Muscle of leg (tissue), 11 donors: ENCODE results near the gene CS. TPM values are rescaled to one million over a fixed set of nuclear protein-coding genes. Genes with fewer than 3 reads are reported as not detected.

Source experiments
- DNase-seq: peaks from one replicate; pipeline ENCODE4 v3.0.0; 2013
- H3K27ac ChIP-seq: one replicate; pipeline ENCODE4 v1.5.1; 2013; ENCODE audit warnings: mild to moderate bottlenecking, low read length, control low read depth
- H3K27me3 ChIP-seq: one replicate; pipeline ENCODE4 v1.6.1; 2013; ENCODE audit warnings: low read length; ENCODE audit not compliant: control insufficient read depth, insufficient read depth
- H3K36me3 ChIP-seq: one replicate; pipeline ENCODE4 v1.6.1; 2013; ENCODE audit warnings: low read length; ENCODE audit not compliant: control insufficient read depth, insufficient read depth
- H3K4me1 ChIP-seq: one replicate; pipeline ENCODE4 v1.6.1; 2013; ENCODE audit warnings: low read length; ENCODE audit not compliant: control insufficient read depth, insufficient read depth
- H3K4me3 ChIP-seq: one replicate; pipeline ENCODE4 v1.5.1; 2013; ENCODE audit warnings: low read length, control low read depth
- H3K9me3 ChIP-seq: replicated peaks from 2 replicates; pipeline ENCODE4 v1.6.1; 2013; ENCODE audit warnings: low read depth, low read length; ENCODE audit not compliant: control insufficient read depth
- WGBS: methylation state at CpG from one replicate; pipeline ENCODE4 v1.1.5; 2013; ENCODE audit warnings: missing lambda C conversion rate; ENCODE audit not compliant: insufficient coverage; 5-methylcytosine and 5-hydroxymethylcytosine counted together
- polyA plus RNA-seq, 8 donors: library from polyadenylated mRNA; unstranded; fragments of 120-200 nt; gene quantifications; one replicate each; pipeline versions ENCODE4 v1.2.1 to v1.2.3, GENCODE V29; 2013; ENCODE audit warnings: inconsistent platforms in 1 of 8, low replicate concordance in 1 of 8; ENCODE audit not compliant: insufficient read length in 8 of 8, insufficient read depth in 1 of 8
- total RNA-seq: library from RNA; stranded (reverse); fragments of 120-200 nt; gene quantifications from one replicate; pipeline ENCODE4 v1.2.4, GENCODE V29; 2013

Gene CS
- total and polyA plus RNA-seq, 9 donors, result 93.5 to 252 (median 210) TPM

- Histone ChIP-seq H3K9me3 (no peaks in the 10 kb centered on the region), H3K36me3 (peaks cover 50% of the 10 kb centered on the region), H3K4me3 (peak overlapping the region; percentile 80), H3K27me3 (no peaks in the 10 kb centered on the region), H3K4me1 (peaks cover 31% of the 10 kb centered on the region), H3K27ac (no peak overlapping the region)
- no peak for DNase-seq
- WGBS, result no CpG with 5 or more reads among the region's 8 CpGs
Measured at GRCh38 chr12:56257071-56257470, 43.1 kb downstream of the CS start.

- Histone ChIP-seq H3K4me1 (peaks cover 29% of the 10 kb centered on the region), H3K27ac (no peak overlapping the region), H3K9me3 (no peaks in the 10 kb centered on the region), H3K4me3 (no peak overlapping the region), H3K36me3 (peaks cover 56% of the 10 kb centered on the region), H3K27me3 (no peaks in the 10 kb centered on the region)
- DNase-seq, result no peak
- no CpG with 5 or more reads among the region's 4 CpGs for WGBS
Measured at GRCh38 chr12:56256326-56256960, 43.7 kb downstream of the CS start.

GRCh38 chr12:56255671-56256070, 44.5 kb downstream of the CS start:
- no peak overlapping the region for H3K4me3 ChIP-seq
- no peaks in the 10 kb centered on the region for H3K9me3 ChIP-seq
- WGBS, result 93% methylated on average over 6 of the region's 7 CpGs
- DNase-seq, result no peak
- H3K27ac ChIP-seq, result no peak overlapping the region
- H3K27me3 ChIP-seq, result no peaks in the 10 kb centered on the region
- H3K36me3 ChIP-seq, result peaks cover 63% of the 10 kb centered on the region
- peaks cover 25% of the 10 kb centered on the region for H3K4me1 ChIP-seq

GRCh38 chr12:56253091-56253490, 47.0 kb downstream of the CS start:
- H3K4me1 ChIP-seq, result peaks cover 14% of the 10 kb centered on the region
- WGBS, result 95% methylated on average over 9 of the region's 11 CpGs
- no peak overlapping the region for H3K4me3 ChIP-seq
- no peak for DNase-seq
- no peaks in the 10 kb centered on the region for H3K9me3 ChIP-seq
- H3K36me3 ChIP-seq, result peaks cover 86% of the 10 kb centered on the region
- no peaks in the 10 kb centered on the region for H3K27me3 ChIP-seq
- H3K27ac ChIP-seq, result no peak overlapping the region

GRCh38 chr12:56252649-56253048, 47.5 kb downstream of the CS start:
- Histone ChIP-seq H3K4me3 (no peak overlapping the region), H3K4me1 (peaks cover 14% of the 10 kb centered on the region), H3K27ac (no peak overlapping the region), H3K36me3 (peaks cover 91% of the 10 kb centered on the region), H3K9me3 (no peaks in the 10 kb centered on the region), H3K27me3 (no peaks in the 10 kb centered on the region)
- 94% methylated on average over 2 of the region's 3 CpGs for WGBS
- no peak for DNase-seq

GRCh38 chr12:56248711-56249110, 51.4 kb downstream of the CS start:
- H3K4me1 ChIP-seq, result no peaks in the 10 kb centered on the region
- H3K36me3 ChIP-seq, result peaks cover 89% of the 10 kb centered on the region
- H3K9me3 ChIP-seq, result no peaks in the 10 kb centered on the region
- DNase-seq, result no peak
- no peak overlapping the region for H3K27ac ChIP-seq
- no peaks in the 10 kb centered on the region for H3K27me3 ChIP-seq
- H3K4me3 ChIP-seq, result no peak overlapping the region
- WGBS, result 81% methylated on average over 7 of the region's 8 CpGs

- H3K4me3 ChIP-seq, result no peak overlapping the region
- H3K27ac ChIP-seq, result no peak overlapping the region
- WGBS, result 91% methylated on average over 16 of the region's 16 CpGs
- H3K27me3 ChIP-seq, result no peaks in the 10 kb centered on the region
- no peaks in the 10 kb centered on the region for H3K4me1 ChIP-seq
- no peaks in the 10 kb centered on the region for H3K9me3 ChIP-seq
- no peak for DNase-seq
- H3K36me3 ChIP-seq, result peaks cover 89% of the 10 kb centered on the region
Measured at GRCh38 chr12:56247923-56248322, 52.2 kb downstream of the CS start.

GRCh38 chr12:56244494-56244893, 55.6 kb downstream of the CS start:
- no peak for DNase-seq
- no peaks in the 10 kb centered on the region for H3K9me3 ChIP-seq
- H3K27ac ChIP-seq, result no peak overlapping the region
- peaks cover 92% of the 10 kb centered on the region for H3K36me3 ChIP-seq
- H3K4me3 ChIP-seq, result no peak overlapping the region
- no peaks in the 10 kb centered on the region for H3K27me3 ChIP-seq
- no peaks in the 10 kb centered on the region for H3K4me1 ChIP-seq
- 96% methylated on average over 11 of the region's 14 CpGs for WGBS

- H3K9me3 ChIP-seq, result no peaks in the 10 kb centered on the region
- no peaks in the 10 kb centered on the region for H3K27me3 ChIP-seq
- no peaks in the 10 kb centered on the region for H3K4me1 ChIP-seq
- no peak overlapping the region for H3K4me3 ChIP-seq
- DNase-seq, result no peak
- WGBS, result no CpG with 5 or more reads among the region's 3 CpGs
- H3K36me3 ChIP-seq, result peaks cover 92% of the 10 kb centered on the region
- H3K27ac ChIP-seq, result no peak overlapping the region
Measured at GRCh38 chr12:56243731-56244181, 56.4 kb downstream of the CS start.

GRCh38 chr12:56242986-56243385, 57.1 kb downstream of the CS start:
- no peak overlapping the region for H3K27ac ChIP-seq
- no peak for DNase-seq

More at GRCh38 chr12:56242986-56243385, 57.1 kb downstream of the CS start:
- WGBS, result 85% methylated on average over 8 of the region's 13 CpGs
- Histone ChIP-seq H3K4me3 (no peak overlapping the region), H3K9me3 (no peaks in the 10 kb centered on the region), H3K4me1 (no peaks in the 10 kb centered on the region), H3K36me3 (peaks cover 86% of the 10 kb centered on the region), H3K27me3 (no peaks in the 10 kb centered on the region)
